Diencephalon (tissue), 1 donor: Measurements from ENCODE around the gene TMUB2. TPM values are rescaled to one million over a fixed set of nuclear protein-coding genes. Genes with fewer than 3 reads are reported as not detected.

Source experiments
- small RNA-seq: library from RNA; depleted of rRNA; stranded (forward); fragments of <200 nt; gene quantifications from one replicate; pipeline ENCODE3, GENCODE V24; 2014
- total RNA-seq: library from RNA; depleted of rRNA; stranded (reverse); fragments of >200 nt; gene quantifications from one replicate; pipeline ENCODE4 v1.2.3, GENCODE V29; 2014

Gene TMUB2
- 32.1 TPM for total RNA-seq

DNA sequence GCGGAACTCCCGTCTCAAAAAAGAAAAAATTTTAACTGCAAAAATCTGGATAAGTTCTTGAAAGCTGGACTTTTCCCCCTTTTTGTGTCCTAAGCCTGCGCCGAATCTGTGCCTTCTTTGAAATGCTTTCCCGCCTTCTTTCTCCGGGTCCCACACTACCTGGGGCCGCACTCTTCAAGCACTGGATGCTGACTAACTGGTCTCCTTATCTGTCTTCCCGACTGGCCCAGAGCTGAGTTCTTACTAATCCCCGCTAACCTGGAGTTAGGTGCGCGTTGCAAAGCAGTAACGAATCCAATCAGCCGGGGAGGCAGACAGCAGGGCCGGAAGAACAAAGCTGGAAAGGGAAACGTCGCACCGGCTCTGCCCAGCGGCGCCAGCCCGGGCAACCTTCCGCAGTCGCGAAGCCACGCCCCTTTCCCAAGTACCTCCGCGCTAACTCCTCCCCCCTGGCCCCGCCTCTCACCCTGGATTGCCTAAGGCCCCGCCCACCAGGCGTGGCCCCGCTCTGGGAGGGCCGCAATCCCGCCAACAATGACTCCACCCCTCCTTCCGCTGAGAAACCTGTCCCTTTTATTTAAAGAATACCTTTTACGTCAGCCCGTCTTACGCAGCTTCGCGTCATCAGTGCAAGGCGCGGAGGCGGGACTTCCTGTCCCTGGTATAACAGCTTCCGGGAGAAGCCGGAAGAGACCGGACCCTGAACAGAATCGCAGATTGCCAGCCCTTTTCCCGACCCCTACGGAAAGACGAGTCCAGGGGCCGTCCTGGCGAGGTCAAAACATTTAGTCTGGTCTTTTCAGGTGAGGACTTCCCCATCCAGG lies at the start of gene TMUB2:
TMUB2 (plus strand) TSS at position 666 of the 824 bp plus-strand sequence. CDS start 737 bp downstream, outside the sequence.

DNA sequence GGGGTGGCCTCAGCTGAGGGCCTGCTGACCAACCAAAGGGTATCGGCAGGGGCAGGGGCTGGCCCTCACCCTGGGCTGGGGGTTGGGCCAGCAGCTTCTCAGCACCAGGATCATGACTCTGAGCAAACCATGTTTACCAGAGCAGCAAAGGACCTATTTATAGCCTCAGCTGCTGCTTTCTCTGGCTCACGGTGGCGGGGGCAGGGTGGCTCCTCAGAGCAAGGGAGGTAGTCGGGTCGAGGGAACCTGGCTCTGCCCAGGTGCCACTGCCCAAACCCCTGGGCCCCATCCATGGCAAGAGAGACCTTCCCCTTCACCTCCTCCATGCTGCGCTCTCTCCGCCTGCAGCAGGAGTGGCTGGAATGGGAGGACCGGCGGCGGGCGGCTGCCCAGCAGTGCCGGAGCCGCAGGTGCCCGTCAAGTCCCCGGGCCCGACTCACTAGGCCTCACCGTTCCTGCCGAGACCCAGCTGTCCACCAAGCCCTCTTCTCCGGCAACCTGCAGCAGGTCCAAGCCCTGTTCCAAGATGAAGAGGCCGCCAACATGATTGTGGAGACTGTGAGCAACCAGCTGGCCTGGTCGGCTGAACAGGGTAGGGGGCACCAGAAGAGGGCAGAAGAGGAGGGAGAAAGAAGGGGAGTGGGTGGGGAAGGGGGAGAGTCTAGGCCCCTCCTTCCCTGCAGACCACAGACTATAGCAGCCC lies 16.1 kb upstream of the TMUB2 start, which contains the start of gene ASB16:
ASB16 (plus strand) TSS at position 206 of the 703 bp plus-strand sequence; CDS start at position 292, 86 bp downstream.

DNA sequence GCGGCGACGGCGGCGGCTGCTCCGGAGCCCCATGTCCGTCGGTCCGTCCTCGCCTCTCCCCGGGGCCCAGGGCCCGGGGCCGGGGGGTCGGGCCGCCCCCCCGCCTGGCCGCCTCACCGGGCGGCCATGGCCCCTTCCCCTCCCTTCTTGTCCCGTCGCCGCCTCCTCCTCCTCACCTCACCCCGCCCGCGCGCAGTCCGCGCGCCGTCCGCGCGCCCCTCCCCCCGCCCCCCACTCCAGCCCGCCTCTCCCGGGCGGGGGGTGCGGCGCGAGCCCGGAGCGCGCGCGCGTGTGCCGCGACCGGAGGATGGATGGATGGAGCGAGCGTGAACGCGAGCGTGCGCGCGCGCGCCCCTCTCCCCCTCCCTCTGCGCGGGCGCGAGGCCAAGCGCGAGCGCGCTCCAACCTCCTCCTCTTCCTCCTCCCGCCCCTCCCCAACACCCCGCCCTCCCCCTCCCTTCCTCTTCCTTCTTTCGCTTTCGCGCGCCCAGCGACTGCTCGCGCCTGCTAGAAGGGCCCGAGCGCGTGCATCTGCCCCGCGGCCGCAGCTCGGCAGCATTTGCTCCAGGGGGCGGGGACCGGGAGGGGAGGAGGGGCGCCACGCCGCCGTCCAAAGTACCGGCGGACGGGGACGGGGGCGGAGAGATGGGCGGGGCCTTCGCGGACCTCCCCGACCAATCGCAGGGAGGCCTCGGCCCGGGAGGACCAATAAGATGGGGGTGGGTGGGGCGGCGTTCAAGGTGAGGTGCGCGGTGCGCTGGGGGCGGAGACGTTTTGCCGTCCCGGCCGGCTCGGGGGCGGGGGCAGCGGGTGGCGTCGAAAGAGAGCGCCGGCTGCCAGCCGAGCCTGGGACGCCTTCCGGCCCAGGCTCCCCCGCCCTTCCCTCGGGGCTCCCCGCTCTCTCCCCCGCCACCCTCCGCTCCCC lies 13.0 kb downstream of the TMUB2 start, which contains the start of gene ATXN7L3:
ATXN7L3 (minus strand) TSS at position 332 of the 925 bp plus-strand sequence. CDS start 1,814 bp downstream, outside the sequence.

DNA sequence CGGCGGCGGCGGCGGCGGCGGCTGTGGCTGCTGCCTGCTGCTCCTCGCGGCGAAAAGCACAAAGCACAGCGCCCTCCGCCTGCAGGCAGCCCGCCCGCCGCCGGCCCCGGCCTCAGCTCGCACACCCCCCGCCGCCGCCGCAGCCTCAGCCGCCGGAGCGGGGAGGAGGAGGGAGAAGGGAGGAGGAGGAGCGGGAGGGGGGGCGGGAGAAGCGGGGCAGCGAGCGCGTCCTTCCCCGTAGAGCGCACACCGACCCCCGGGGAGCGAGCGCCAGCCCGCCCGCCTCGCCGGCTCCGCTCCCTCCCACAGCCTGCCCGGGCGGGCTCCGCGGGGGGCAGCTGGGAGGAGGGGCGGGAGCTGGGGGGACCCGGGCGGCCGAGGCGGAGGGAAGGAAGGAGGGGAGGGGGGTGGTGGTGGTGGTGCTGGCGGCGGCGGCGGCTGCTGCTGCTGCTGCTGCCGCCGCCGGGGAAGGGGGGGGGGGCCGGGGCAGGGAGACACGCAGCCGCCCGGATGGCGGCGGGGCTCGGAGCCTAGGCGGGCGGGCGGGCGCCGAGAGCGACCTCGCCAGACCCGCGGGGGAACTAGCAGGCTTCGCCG lies 32.9 kb downstream of the TMUB2 start, which contains the start of gene UBTF:
UBTF (minus strand) TSS at position 60 of the 597 bp plus-strand sequence. CDS start 1,446 bp downstream, outside the sequence.

Small RNAs within 50 kb of the gene (small RNA-seq; reads per million reads assigned to genes)
- 0.08 reads per million for gene MIR6782

Other genes starting within 250 kb of the TMUB2 start
- gene PPY, start 244.5 kb upstream of the TMUB2 start, total RNA-seq, result not detected
- gene PYY, start 233.0 kb upstream of the TMUB2 start, total RNA-seq, result not detected
- gene NAGS, start 182.3 kb upstream of the TMUB2 start, total RNA-seq, result 4.8 TPM
- 28.8 TPM for gene TMEM101, start 172.0 kb upstream of the TMUB2 start, total RNA-seq
- gene LSM12, start 120.3 kb upstream of the TMUB2 start, total RNA-seq, result 36.7 TPM
- 24.7 TPM for gene G6PC3, start 116.2 kb upstream of the TMUB2 start, total RNA-seq
- 82.4 TPM for gene HDAC5, start 63.3 kb upstream of the TMUB2 start, total RNA-seq
- 1.8 TPM for gene HROB, start 45.0 kb upstream of the TMUB2 start, total RNA-seq
- not detected for gene ASB16, start 16.3 kb upstream of the TMUB2 start, total RNA-seq
- 80.3 TPM for gene ATXN7L3, start 12.9 kb downstream of the TMUB2 start, total RNA-seq
- 72.7 TPM for gene UBTF, start 32.7 kb downstream of the TMUB2 start, total RNA-seq
- gene SLC4A1, start 81.2 kb downstream of the TMUB2 start, total RNA-seq, result 9.2 TPM
- 110 TPM for gene RUNDC3A, start 121.6 kb downstream of the TMUB2 start, total RNA-seq
- 46.1 TPM for gene SLC25A39, start 137.9 kb downstream of the TMUB2 start, total RNA-seq
- gene GRN, start 158.3 kb downstream of the TMUB2 start, total RNA-seq, result 95.3 TPM
- 51.4 TPM for gene FAM171A2, start 176.9 kb downstream of the TMUB2 start, total RNA-seq
- 2.3 TPM for gene ITGA2B, start 202.7 kb downstream of the TMUB2 start, total RNA-seq